Measurements from ENCODE around the gene LENEP.

The LENEP gene

GRCh38 chr1:154971341-154971998 is 21.9 kb upstream of the LENEP start:
- H3K27me3 ChIP-seq: no peaks in the 10 kb centered on the region
- H3K27ac ChIP-seq: peak overlapping the region; percentile 69
- H3K4me1 ChIP-seq (ENCODE audit: control insufficient read depth in 1 of 2, insufficient read depth in 1 of 2, low read depth in 1 of 2, low read length in 1 of 2): peaks cover 56 to 58% of the 10 kb centered on the region in 2 experiments
- no peak for TF ChIP-seq CTCF (IDR thresholded peaks at IDR 0.05)
- H3K9me3 ChIP-seq: no peaks in the 10 kb centered on the region
- no peak overlapping the region for H3K4me3 ChIP-seq (ENCODE audit: low read depth in 1 of 2, low read length in 1 of 2)
- peaks cover 28% of the 10 kb centered on the region for H3K36me3 ChIP-seq

GRCh38 chr1:154972213-154972516 is 21.2 kb upstream of the LENEP start:
- Histone ChIP-seq H3K27ac (peak overlapping the region; percentile 98), H3K36me3 (peaks cover 21% of the 10 kb centered on the region), H3K9me3 (no peaks in the 10 kb centered on the region), H3K4me1 (ENCODE audit: control insufficient read depth in 1 of 2, insufficient read depth in 1 of 2, low read depth in 1 of 2, low read length in 1 of 2) (peaks cover 60 to 61% of the 10 kb centered on the region in 2 experiments), H3K4me3 (ENCODE audit: low read depth in 1 of 2, low read length in 1 of 2) (no peak overlapping the region), H3K27me3 (no peaks in the 10 kb centered on the region)
- no peak for TF ChIP-seq CTCF (IDR thresholded peaks at IDR 0.05)

DNA sequence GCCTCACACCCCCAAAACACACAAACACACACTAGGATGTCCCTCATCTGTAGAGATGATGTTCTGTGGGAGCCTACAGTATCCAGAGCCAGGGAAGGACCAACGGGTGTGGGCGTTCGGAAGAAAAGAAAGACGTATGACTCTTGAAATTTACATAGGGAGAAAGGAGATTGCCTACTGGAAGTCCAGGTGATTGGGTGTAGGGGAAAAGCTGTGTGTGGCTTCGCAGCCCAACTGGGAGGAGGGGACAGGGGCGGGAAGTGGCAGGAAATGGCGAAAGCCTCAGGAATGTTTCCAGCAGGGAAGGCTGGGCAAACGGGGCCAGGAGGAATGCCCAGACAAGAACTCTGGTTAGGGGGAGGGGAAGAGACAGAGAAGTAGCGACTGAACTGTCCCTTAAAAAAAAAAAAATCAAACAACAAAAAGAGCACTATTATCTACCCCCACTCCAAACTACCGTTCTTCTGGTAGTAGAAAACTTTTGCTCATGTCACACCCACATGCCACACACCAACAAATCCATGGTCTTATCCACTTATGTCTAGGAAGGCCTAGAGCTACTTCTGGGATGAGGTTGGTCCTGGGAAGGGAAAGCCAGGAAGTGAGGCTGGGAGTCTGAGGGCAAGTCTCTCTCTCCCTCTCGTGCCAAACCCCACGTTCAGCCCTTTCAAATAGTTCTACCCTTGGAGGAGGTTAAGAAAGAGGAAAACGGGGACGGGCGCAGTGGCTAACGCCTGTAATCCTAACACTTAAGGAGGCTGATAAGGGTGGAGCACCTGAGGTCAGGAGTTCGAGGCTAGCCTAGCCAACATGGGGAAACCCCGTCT is 20.7 kb upstream of the LENEP start:
- no peak for TF ChIP-seq CTCF (IDR thresholded peaks at IDR 0.05)
- Histone ChIP-seq H3K36me3 (peaks cover 16% of the 10 kb centered on the region), H3K27ac (peak overlapping the region; percentile 98), H3K4me3 (ENCODE audit: low read depth in 1 of 2, low read length in 1 of 2) (peak overlapping the region; percentile 75 to 94), H3K27me3 (no peaks in the 10 kb centered on the region), H3K4me1 (ENCODE audit: control insufficient read depth in 1 of 2, insufficient read depth in 1 of 2, low read depth in 1 of 2, low read length in 1 of 2) (peaks cover 60 to 61% of the 10 kb centered on the region in 2 experiments), H3K9me3 (no peaks in the 10 kb centered on the region)

- TF ChIP-seq CTCF (IDR thresholded peaks at IDR 0.05): no peak
- Histone ChIP-seq H3K27me3 (no peaks in the 10 kb centered on the region), H3K4me3 (ENCODE audit: low read depth in 1 of 2, low read length in 1 of 2) (peak overlapping the region; percentile 75 to 94), H3K4me1 (ENCODE audit: control insufficient read depth in 1 of 2, insufficient read depth in 1 of 2, low read depth in 1 of 2, low read length in 1 of 2) (peaks cover 60 to 61% of the 10 kb centered on the region in 2 experiments), H3K9me3 (no peaks in the 10 kb centered on the region), H3K36me3 (peaks cover 8% of the 10 kb centered on the region), H3K27ac (peak overlapping the region; percentile 98)
Observed at GRCh38 chr1:154973344-154974101, 19.9 kb upstream of the LENEP start.

GRCh38 chr1:154974102-154974807 is 19.1 kb upstream of the LENEP start, which contains the start of gene CKS1B:
CKS1B (plus strand) TSS chr1:154974681; CDS start chr1:154974746, 65 bp downstream.
- peak; percentile 19 for TF ChIP-seq CTCF (IDR thresholded peaks at IDR 0.05)
- Histone ChIP-seq H3K4me1 (ENCODE audit: control insufficient read depth in 1 of 2, insufficient read depth in 1 of 2, low read depth in 1 of 2, low read length in 1 of 2) (peaks cover 60 to 61% of the 10 kb centered on the region in 2 experiments), H3K27me3 (no peaks in the 10 kb centered on the region), H3K36me3 (peaks cover under 1% of the 10 kb centered on the region), H3K27ac (peak within 1 kb of the TSS; percentile 98), H3K9me3 (no peaks in the 10 kb centered on the region), H3K4me3 (ENCODE audit: low read depth in 1 of 2, low read length in 1 of 2) (peak within 1 kb of the TSS; percentile 75 to 94)
